Measurements from ENCODE around the gene RAB43. TPM values are rescaled to one million over a fixed set of nuclear protein-coding genes. Genes with fewer than 3 reads are reported as not detected.

The RAB43 gene
- total RNA-seq, 1 donor from 2014 or later: 72.9 TPM

GRCh38 chr3:129038121-129038855 lies 83.3 kb downstream of the RAB43 start:
- H3K9me3 ChIP-seq: no peaks in the 10 kb centered on the region
- H3K4me1 ChIP-seq: no peaks in the 10 kb centered on the region
- no peak overlapping the region for H3K4me3 ChIP-seq
- no peaks in the 10 kb centered on the region for H3K36me3 ChIP-seq
- intact Hi-C loops (cut with DNase I): no loop called here
- no peak for DNase-seq (ENCODE audit: low spot score in 2 of 2)
- H3K27me3 ChIP-seq: no peaks in the 10 kb centered on the region
- no peak for TF ChIP-seq CTCF (IDR thresholded peaks at IDR 0.05)
- no peak overlapping the region for H3K27ac ChIP-seq

Other genes with a start within 250 kb of the RAB43 start
- 23.4 TPM for gene ACAD9, start 242.2 kb downstream of the RAB43 start, total RNA-seq
- gene CFAP92, start 127.7 kb downstream of the RAB43 start, total RNA-seq: not detected
- 3.6 TPM for gene EFCC1, start 120.5 kb downstream of the RAB43 start, total RNA-seq
- not detected for gene GP9, start 61.0 kb downstream of the RAB43 start, total RNA-seq
- 22.5 TPM for gene ISY1, start 39.3 kb upstream of the RAB43 start, total RNA-seq
- 166 TPM for gene CNBP, start 62.1 kb upstream of the RAB43 start, total RNA-seq
- 224 TPM for gene COPG1, start 127.8 kb upstream of the RAB43 start, total RNA-seq
- gene HMCES, start 157.1 kb upstream of the RAB43 start, total RNA-seq: 11.2 TPM